IPS-NIHi7 (cell line): ENCODE measurements around the gene CNTN5.
"Not testable (repeated sequence)": the region's sequence is repeated elsewhere in the genome, so short reads cannot be mapped to it uniquely, and the experiment has no call there.

Source experiments
- DNase-seq: peaks from one replicate; pipeline ENCODE4 v3.0.0; 2012; ENCODE audit warnings: mixed read lengths; ENCODE audit errors: extremely low spot score

The CNTN5 gene

DNA sequence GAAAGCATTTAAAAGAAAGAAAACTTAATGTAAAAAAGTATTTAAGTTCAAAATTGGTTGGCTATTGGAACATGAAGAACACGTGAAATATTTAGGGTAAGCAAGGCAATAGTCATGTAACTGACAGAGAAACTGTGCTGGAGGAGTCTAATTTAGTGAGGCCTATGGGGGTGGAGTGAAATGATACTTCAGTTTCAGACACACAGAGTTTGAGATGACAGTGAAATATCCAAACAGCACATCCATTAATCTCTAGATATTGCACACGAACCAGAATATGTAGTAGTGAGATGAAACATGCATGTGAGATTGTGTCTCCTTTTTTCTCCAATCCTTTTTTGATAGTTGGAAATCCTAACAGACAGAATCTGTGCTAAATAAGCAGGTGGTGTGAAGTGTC lies 739.0 kb downstream of the CNTN5 start:
- DNase-seq: no peak

DNA sequence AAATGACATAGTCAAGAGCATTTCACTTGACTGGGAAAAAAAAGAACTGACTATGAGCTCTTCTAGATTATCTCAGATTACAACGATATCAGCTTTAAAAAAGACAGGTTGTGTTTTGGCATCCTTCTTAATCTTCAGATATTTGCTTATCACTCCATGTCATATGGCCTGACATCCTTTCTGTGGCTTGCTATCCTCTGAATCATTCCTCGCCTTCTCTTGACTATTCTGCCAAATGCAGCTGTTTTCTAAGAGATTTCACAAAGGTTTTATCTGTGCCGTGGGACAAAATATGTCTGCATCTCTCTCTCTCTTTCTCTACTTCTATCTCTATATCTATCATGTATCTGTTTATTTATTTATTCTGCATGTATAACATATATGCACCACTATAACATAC lies 746.1 kb downstream of the CNTN5 start:
- DNase-seq: no peak

DNA sequence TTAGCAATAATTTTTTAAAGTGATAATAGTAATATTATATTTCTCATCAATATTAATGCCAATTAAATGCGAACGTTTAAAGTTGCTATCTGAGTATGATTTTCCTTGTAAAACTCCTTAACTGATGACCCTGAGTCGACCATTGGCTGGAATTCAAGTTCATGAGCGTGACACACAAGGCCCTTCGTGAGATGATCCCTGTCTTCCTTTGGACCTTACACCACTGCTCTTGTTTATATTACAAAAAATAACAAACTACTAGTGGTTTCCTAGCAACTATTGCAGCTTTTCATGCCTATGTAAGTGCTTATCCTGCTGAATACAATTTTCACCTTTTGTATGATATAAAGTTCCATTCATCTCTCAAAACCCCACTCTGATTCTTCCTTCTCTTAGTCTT lies 752.9 kb downstream of the CNTN5 start:
- DNase-seq: no peak

DNA sequence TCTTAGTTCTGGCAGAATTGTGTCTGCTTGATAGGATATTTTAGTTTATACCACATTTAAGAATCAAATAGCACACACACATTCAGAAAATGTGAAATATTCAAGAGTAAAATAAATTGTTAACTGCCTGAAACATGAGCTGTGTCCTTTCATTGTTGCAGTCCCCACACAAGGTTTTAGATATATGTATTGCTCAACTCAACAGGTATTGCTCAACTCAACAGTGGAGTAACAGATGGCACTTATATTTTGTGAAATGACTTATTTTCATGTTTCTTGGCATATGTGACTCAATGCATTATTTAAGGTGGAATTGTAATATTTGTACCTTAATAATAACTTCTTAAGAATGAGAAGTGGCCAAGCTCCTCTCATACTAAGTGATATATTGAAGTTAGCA lies 760.3 kb downstream of the CNTN5 start:
- DNase-seq: no peak

DNA sequence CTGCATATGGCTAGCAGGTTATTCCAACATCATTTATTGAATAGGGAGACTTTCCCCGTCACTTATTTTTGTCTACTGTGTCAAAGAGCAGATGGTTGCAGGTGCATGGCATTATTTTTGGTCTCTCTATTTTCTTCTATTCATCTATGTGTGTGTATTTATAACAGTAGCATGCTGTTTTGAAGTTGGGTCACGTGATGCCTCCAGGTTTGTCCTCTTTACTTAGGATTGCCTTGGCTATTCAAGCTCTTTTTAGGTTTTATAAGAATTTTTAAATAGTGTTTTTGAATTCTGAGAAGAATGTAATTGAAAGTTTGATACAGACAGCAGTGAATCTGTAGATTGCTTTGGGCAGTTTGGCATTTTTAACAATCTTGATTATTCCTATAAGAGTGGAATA lies 770.6 kb downstream of the CNTN5 start:
- no peak for DNase-seq

DNA sequence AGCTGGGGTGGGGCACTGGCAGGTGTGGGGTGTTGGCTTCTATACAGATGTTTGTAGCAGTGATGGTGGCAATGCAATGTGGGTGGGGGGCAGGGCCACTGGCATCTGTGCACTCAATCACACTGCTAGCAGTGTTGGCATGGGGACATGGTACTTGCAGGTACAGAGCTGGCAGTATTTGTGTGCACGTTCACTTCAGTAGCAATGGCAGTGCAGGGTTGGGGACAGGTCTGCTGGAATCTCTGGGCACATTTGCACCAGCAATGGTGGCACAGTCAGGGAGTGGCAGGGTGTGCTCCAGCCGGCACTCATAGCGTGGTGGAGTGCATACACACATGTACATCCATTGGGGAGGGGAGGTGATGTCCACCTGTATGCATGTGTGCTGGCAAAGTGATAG lies 775.2 kb downstream of the CNTN5 start:
- DNase-seq: no peak

DNA sequence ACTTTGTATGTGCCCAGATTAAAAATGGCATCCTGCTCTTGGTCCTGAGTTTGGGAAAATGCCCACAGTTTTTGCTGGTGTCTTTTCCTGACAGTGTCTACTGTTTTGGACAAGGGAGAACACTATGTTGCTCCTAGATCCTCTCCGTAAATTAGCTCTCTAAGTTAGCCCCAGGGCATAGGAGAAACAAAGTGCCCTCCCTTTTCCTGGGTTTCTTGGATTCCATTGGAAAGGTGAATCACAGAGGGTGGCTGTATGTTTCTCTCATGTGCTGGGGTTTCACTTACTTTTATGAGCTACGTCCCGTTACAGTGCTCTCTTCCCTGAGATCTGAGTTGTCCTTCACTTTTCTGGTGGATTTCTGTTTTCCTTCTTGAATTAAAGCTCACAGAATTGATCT lies 782.8 kb downstream of the CNTN5 start:
- DNase-seq: no peak

DNA sequence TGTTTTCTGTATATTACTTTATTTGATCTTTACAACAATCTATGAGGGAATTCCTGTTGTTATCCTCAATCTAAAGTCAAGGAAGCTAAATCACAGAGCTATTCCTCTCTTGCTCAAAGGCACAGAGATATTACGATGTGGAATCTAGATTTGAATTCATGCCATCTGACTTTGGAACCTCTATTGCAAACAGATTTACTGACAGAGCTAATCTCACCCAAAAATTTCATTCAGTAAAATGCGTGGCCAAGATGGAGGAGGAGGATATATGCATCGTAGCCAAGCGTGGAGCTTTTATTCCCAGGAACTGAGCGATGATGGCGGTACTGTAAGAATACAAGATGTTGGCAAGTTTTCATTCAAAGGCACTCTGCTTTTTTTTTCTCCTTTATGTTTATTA lies 791.8 kb downstream of the CNTN5 start:
- DNase-seq: no peak

DNA sequence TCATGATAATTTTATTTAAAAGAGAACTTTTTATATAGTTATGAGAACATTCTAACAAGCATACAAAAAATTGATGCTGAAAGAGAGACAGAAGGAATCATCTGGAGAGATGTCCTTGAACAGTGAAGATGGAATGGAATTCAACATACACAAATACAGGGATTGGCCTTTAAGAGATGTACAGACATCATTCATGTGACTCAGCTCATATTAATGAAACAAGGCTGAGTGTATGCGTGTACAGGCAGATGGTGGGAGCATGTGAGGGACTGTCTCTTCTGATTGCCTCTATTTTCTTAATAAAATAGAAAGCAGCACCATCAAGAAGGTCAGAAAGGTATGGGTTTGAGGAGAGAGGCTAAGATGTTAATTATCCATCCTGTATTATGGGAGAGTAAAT lies 793.3 kb downstream of the CNTN5 start:
- no peak for DNase-seq

DNA sequence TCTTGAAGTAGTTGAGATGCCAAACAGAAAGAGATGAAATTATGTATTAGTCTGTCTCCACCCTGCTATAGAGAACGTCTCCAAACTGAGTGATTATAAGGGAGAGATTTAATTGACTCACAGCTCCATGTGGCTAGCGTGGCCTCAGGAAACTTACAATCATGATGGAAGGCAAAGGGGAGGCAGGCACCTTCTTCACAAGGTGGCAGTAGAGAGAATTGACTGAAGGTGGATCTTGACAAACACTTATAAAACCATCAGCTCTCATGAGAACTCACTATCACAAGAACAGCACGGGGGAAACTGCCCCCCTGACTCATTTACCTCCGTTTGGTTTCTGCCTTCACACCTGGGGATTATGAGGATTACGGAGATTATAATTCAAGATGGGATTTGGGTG lies 794.0 kb downstream of the CNTN5 start:
- no peak for DNase-seq

DNA sequence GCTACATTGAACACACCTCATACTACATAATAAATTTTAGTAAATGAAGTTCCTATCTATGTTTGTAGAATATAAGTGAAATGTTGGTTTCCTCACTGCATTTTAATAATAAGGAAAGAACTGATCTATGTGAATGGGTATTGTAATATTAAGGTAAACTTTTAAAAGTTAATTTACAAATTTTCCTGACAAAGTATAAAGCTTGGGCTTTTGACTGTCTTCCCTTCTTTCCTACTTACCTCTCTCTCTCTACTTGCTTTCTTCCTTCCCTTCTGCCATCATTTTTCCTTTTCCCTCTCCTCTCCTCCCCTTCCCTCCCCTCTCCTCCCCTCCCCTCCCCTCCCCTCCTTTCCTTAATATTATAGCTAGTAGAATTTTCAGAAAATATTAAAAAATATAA lies 798.2 kb downstream of the CNTN5 start:
- no peak for DNase-seq

DNA sequence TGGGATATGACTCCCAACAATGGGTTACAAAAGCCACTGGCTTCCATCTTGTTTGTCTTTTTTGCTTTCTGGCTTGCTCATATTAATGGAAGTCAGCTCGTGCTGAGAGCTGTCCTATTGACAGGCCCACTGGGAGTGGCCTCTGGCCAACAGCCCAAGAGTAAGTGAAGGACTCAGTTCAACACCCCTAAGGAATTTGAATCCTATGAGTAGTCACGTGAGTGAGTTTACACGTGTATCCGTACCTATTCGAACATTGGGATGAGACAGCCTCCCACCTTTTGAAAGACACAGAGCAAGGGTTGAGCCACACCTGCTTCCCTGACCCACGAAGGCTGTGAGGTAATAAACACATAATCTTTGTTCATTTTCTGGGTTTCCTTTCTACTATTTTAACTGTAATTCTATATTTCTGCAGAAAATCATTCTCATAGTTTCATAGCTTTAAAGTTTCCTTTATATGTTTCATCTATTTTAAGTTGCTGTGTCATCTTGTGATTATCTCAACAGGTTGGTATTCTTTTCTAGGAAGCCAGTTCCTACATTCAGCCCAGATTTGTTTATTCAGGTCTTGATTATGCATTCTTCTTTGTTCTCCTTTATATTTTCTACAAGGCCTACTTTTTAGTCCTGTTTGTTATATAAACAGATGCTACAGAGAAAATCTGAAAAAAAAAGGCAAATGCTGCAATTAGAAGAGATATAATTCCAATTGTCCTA lies 802.3 kb downstream of the CNTN5 start:
- DNase-seq: no peak

DNA sequence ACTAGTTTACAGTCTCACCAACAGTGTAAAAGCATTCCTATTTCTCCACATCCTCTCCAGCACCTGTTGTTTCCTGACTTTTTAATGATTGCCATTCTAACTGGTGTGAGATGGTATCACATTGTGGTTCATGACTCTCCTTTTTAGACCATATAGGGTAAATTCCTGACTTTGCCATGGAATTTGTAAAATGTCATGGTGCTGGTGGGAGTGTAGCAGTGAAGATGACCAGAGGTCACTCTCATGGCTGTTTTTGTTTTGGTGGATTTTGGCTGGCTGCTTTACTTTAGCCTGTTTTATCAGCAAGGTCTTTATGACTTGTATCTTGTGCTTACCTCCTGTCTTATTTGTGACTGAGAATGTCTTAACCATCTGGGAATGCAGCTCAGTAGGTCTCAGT lies 816.0 kb downstream of the CNTN5 start:
- not testable (repeated sequence) for DNase-seq

DNA sequence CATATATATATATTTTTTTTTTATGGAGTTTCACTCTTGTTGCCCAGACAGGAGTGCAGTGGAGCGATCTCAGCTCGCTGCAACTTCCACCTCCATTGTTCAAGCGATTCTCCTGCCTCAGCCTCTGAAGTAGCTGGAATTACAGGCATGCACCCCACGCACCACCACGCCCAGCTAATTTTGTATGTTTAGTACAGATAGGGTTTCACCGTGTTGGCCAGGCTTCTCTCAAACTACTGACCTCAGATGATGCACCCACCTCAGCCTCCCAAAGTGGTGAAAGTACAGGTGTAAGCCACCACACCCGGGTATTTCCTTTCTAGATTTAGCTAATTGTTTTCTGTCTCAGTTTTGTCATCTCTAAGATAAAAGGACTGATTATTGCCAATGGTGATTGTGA lies 821.1 kb downstream of the CNTN5 start:
- DNase-seq: no peak

DNA sequence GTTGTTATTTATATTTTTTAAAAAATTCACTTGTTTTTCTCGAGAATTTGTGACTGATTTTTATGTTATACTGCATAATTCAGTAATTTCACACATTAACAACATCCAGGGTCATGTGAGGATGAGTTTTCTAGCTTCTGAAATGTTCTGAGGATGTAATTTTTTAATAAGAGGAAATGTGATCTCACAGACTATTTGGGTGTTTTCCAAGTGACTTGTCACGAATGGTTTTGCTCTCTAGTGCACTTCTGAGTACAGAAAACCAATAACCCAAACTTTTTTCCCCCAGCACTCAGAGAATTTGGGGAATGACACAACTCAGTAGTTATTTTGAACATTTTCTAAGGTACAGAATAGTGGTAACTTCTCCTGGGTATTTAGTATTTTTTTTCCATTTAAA lies 845.2 kb downstream of the CNTN5 start:
- no peak for DNase-seq

DNA sequence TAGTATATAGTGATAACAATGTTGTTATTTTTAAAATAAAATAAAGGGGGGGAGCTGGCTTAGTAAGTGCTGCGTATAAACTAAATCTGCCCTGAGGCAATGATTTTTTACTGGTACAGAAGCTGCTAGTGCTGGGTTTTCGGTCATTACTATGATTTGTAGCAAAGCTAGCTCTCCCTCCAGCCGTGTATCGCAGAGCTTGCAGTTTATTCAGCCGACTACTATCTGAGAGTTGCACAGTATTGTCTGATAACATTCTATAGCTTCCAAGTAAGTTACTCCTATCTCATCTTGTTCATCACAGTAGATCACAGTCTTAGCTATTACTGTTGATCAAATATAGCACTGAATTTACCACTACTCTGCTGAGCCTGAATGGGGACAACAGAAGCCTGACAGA lies 860.9 kb downstream of the CNTN5 start:
- DNase-seq: no peak

DNA sequence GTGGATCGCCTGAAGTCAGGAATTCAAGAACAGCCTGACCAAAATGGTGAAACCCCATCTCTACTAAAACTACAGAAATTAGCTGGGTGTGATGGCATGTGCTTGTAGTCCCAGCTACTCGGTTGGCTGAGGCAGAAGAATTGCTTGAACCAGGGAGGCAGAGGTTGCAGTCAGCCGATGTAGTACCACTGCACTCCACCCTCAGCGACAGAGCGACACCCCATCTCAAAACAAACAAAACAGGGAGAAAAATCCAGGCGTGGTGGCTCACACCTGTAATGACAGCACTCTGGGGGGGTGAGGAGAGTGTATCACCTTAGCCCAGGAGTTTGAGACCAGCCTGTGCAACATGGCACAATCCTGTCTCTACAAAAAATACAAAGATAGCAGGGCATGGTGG lies 864.0 kb downstream of the CNTN5 start:
- DNase-seq: no peak

DNA sequence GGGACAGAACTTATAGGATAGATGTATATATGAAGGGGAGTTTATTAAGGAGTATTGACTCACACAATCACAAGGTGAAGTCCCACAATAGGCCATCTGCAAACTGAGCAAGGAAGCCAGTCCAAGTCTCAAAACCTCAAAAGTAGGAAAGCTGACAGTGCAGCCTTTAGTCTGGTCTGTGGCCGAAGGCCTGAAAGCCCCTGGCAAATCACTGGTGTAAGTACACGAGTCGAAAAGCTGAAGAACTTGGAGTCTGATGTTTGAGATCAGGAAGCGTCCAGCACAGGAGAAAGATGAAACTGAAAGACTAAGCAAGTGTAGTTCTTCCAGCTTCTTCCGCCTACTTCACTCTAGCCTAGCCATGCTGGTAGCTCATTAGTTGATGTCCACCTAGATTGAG lies 866.7 kb downstream of the CNTN5 start:
- DNase-seq: no peak

DNA sequence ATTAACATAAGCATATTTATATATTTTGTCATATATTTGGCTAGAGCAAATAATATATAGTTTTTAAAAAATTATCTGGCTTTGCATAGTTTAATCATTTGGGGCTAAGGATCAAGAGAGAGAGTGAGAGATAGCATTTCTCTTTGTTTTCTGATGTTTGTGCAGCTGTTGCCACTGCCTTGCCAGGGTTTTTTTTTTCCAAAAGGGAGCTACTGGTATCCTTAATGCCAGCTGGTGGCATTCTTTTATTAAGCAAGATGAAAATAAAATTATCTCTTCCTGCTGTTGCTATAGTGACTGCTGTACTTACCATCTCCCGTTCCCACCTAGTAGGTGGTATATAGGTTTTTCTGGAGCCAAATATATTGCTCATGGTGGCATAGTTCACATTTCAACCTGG lies 873.1 kb downstream of the CNTN5 start:
- no peak for DNase-seq

DNA sequence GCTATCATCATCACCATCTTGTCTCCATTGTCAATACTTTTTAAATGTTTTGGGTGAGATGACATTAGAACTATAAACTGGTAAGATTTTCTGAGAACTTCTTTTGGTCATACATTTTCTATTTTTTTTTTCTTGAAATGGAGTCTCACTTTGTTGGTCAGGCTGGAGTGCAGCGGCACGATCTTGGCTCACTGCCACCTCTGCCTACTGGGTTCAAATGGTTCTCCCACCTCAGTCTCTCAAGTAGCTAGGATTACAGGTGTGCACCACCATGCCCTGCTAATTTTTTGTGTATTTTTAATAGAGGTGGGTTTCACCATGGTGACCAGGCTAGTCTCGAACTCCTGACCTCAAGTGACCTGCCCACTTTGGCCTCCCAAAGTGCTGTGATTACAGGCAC lies 880.4 kb downstream of the CNTN5 start:
- DNase-seq: no peak

DNA sequence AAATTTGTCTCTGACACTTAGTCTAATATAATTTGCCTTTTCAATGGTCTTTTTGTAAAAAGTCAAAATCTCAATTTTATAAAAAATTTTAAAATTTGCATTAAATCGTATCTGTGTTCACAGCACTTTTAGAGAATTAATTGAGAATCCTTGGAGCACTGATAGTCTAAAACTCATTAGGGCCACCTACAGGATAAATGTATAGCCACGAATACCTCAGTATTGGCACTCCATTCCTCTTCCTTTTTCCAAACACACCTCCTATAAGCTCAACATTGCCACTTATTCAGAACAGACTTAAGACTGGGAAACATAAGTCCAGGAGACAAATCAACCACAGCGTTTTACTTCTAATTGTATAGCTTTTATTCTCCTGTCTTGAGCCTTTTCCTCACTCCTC lies 890.4 kb downstream of the CNTN5 start:
- DNase-seq: peak; percentile 23

DNA sequence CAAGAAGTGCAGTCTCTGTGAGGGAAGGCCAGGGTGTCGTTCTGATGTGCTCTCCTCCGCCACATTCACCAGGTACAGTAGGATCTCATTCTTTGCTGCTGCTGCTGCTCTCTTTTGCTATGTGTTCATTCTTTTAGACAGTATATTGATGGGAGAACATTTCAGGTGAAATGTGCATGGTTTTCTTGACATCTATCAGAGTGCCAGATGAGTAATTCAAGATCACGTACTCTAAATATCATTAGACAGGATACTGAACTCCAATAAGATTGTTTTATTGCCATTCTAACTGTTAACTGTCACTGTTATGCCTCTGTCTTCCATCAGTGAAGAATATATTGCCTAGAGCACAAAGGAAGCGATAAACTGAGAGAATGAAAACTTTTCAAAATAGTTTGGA lies 895.3 kb downstream of the CNTN5 start:
- no peak for DNase-seq

DNA sequence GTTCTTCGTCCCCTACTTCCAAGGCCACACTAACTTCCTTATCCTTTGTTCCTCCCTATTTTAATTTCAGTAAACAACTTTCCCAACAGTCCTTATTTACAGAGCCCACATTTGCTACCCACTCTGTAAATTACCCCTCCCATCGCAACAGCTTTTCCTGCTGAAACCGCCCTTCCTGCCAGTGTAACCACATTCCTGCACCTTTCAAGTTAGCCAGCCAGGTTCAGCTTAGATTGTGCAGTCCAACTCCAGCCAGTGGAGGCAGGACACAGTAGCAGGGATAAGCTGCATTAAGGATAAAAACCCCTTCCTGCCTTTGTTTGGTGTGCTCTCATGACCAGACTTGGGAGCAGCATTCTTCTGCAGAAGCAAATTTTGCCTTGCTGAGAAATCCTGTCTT lies 898.0 kb downstream of the CNTN5 start:
- DNase-seq: no peak

DNA sequence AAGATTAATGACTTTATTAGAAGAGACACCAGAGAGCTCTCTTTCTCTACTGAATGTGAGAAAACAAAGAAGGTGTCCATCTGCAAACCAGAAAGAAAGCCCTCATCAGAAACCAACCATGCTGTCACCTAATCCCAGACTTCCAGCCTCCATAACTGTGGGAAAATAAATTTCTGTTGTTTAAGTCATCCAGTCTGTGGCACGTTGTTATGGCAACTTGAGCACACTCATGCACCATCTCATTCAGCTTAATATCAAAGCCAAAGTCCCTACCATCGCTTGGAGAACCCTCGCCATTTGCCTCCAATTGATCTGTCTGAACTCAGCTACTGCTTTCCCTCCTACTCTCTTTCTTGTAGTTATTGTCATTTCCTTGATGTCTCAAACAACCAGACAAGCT lies 900.2 kb downstream of the CNTN5 start:
- DNase-seq: no peak
